GM21723 (cell line): ENCODE measurements around the gene FDPS.
"Not testable (repeated sequence)": the region's sequence is repeated elsewhere in the genome, so short reads cannot be mapped to it uniquely, and the experiment has no call there.

Source experiments
- ATAC-seq: cut with Tn5 transposase; IDR thresholded peaks from one replicate; pipeline ENCODE4 v1.9.1; 2021; ENCODE audit warnings: mild to moderate bottlenecking, moderate library complexity; ENCODE audit not compliant: unreplicated experiment

FDPS gene

DNA sequence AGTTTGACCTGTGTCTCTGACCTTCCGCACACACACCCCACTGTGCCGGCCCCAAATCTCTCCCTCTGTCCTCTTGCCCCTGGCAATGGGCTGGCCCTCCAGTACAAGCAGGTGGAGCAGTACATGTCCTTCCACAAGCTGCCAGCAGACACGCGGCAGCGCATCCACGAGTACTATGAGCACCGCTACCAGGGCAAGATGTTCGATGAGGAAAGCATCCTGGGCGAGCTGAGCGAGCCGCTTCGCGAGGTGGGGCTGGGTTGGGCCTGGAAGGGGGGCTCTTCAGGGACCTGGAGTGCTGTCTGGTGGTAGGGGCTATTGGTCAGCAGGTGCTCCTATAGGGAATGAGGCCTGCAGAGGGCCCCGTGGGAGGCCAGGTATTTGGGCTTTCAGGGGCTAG lies 23.6 kb upstream of the FDPS start:
- no peak for ATAC-seq

DNA sequence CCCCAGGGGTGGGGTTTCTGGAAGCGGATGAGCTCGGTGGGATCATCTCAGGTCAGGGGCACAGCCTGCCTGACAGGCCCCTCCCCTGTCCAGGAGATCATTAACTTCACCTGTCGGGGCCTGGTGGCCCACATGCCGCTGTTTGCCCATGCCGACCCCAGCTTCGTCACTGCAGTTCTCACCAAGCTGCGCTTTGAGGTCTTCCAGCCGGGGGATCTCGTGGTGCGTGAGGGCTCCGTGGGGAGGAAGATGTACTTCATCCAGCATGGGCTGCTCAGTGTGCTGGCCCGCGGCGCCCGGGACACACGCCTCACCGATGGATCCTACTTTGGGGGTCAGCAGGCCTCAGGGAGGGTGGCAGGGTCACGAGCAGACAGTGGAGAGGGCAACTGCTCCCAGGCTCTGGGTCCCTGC lies 23.0 kb upstream of the FDPS start:
- no peak for ATAC-seq

DNA sequence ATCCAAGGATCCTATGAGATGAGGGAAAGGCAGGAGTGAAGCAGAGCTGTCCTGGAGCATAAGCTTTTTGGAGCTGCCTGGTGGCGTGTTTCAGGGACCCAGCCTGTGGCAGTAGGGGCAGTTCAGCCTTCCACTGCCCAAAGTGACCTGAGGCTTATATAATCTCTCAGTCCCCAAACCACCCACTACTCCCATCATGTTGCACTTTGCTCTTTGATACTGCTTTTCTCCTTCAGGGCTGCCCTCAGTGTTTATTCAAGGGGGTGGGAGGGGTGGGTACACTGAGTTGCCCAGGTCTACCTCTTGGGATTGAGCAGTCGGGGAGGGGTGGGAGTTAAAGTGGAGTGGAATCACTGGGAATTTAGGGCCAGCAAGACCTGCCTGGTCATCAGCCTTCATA lies 22.1 kb upstream of the FDPS start:
- ATAC-seq, result no peak

DNA sequence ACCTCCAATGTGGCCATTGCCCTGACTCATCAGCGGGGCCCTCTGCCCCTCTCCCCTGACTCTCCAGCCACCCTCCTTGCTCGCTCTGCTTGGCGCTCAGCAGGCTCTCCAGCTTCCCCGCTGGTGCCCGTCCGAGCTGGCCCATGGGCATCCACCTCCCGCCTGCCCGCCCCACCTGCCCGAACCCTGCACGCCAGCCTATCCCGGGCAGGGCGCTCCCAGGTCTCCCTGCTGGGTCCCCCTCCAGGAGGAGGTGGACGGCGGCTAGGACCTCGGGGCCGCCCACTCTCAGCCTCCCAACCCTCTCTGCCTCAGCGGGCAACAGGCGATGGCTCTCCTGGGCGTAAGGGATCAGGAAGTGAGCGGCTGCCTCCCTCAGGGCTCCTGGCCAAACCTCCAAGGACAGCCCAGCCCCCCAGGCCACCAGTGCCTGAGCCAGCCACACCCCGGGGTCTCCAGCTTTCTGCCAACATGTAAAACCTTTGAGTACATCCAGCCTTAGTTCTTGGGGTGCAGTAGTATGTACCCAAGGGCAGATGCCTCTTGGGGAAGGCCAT lies 20.6 kb upstream of the FDPS start:
- ATAC-seq, result no peak

DNA sequence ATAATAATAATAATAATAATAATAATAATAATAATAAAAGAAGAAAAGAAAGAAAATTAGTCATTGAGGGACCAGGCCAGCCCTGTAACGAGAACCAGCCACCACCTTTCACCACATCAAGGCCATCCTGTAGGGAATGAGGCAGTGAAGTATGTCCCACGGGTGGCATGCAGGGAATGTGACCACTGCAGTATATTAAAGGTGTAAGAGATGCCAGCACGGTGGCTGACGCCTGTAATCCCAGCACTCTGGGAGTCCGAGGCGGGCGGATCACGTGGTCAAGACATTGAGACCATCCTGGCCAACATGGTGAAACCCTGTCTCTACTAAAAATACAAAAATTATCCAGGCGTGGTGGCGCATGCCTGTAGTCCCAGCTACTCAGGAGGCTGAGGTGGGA lies 17.7 kb upstream of the FDPS start:
- ATAC-seq, result not testable (repeated sequence)

DNA sequence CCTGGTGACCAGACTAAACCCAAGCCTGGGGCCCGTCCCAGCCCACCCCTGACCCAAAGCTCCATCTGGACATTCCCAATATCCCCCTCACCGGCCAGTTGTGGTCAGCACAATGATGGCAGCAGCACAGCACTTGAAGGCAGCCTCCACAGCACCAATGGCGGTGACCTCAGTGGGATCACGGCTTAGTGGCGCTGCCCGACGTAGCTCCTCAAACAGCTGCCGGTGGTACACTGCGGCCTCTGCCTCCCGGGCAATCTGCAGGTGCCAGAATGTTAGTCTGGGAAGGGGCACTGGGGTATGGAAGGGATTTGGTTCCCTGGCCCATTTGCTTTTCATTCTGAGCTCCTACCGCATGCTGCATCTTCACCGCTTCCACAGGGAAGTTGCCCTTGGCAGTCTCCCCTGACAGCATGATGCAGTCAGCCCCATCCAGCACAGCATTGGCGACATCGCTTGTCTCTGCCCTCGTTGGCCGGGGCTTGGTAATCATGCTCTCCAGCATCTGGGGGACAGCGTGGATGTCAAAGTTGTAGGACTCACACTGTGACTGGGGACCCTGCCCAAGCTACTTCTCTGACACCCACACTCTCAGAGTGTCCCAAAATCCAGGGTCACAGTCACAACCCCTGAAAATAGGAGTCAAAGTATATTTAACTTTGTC lies 15.4 kb upstream of the FDPS start:
- ATAC-seq, result no peak

DNA sequence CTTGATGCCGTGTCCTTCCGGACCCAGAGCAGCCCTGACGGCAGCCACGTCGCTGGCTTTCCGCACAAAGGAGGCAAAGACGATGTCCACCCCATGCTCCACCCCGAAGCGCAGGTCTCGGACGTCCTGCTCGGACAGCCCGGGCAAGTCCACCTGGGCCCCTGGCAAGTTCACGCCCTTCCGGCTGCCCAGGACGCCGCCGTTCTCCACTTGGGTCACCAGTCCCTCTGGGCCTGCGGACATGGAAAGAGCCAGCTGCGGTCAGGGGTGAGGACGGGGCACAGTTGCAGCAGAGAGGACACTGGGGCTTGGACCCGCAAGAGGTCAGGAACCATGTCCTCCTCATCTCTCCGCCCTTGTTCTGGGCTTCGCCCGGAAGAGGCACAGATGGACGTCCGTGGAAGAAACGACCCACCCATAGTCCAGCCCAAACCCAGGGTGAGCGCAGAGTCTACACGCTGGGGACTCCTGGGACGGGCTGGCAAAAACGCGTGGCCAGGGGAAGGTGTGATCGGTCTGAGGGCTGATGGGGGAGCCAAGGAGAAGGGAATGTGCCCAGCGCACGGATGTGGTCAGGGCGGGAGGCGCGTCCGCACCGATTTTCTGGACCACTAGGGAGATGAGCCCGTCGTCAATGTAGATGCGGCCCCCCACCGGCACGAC lies 14.0 kb upstream of the FDPS start:
- ATAC-seq, result no peak

DNA sequence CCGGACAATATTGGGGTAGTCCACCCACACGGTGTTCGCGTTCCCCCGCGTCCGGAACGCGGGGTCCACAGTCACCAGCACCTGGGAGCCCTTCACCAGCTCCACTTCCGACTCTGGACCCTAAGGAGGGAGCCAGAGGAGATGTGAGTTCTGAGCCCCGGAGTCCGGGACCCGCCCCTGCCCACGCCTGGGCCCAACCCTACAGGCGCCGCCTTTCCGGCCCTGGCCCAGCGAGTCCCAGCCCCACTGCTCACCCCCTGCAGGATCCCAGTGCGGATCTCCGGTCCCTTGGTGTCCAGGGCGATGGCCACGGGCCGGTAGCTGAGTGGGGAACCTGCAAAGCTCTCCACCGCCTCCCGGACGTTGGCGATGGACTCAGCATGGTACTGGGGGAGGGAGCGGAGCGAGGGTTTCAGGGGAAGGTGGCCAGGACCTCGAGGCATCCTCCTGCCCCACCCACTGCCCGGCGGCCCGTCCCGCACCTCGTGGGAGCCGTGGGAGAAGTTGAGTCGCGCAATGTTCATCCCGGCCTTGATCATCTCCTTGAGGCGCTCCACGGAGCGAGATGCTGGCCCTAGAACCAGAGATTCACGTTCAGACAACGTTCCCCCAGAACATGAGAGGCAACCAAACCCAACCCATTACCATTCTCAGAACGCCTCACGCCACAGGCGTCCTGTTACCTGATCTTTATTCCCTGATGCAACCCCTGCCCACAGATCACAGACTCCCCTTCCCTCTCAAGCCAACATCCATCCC lies 13.3 kb upstream of the FDPS start:
- ATAC-seq, result no peak

DNA sequence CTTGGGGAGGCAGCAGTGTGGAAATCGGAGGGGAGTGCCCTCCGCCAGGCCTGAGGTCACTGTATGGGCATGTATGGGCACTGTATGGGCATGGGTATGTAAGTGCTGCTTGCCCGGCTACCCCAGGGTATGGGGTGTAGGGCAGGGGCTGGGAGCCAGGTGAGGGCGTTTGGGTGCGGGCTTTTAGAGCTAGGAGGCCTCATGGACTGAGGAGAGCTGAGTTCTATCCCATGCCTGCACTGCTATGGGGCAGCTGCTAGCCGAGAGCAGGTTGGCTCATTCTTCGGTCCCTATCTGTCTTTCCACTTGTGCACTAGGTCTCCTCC lies 12.8 kb upstream of the FDPS start:
- no peak for ATAC-seq

DNA sequence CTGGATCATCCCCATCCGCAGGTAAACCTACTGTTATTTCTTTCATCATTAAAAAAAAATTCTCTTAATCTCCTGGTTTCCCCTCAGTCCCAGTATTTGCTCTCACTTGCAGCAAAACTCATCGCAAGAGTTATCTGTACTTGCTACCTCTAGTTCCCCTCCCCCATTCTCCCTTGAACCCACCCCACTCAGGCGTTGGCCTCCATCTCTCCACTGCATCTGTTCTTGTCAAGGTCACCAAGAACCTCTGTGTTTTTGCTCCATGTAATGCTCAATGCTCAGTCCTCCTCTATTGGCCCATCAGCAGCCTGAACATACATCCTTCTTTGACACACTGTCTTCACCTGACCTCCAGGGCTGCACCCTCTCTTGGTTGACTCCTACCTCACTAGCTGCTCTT lies 12.0 kb upstream of the FDPS start:
- ATAC-seq, result no peak

DNA sequence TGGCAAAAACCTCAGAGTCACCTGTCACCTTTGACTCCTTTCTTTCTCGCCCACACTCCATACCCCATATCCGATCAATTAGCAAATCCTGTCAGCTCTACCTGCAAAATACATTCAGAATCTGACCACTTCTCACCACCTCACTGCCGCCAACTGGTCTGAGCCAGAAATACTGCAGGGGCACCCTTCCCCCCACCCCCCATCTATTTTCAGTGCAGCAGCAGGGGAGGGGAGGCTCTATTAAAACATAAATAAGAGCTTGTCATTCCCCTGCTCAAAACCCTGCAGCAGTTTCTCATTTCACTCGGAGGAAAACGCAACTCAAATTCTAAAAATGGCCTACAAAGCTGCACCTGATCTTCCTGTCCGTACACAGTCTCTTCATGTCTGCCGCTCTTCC lies 11.3 kb upstream of the FDPS start:
- no peak for ATAC-seq

DNA sequence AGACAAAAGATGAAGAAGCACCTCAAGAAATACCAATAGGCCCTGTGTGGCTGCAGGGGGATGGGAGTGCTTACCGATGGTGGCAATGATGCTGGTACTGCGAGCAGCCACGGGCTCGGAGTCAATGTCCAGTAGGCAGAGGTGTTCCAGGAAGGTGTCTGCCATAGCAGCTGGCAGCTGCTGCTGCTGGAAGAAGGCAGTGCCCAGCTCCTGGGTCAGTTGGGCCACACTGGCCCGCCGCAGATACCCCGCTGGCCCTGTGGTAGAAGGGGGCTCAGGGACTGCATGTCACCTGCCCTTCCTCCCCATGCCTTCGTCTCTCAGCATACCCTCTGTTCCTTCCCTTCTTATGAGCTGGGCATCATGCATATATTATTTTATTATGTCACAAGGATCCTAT lies 8.6 kb upstream of the FDPS start:
- no peak for ATAC-seq

DNA sequence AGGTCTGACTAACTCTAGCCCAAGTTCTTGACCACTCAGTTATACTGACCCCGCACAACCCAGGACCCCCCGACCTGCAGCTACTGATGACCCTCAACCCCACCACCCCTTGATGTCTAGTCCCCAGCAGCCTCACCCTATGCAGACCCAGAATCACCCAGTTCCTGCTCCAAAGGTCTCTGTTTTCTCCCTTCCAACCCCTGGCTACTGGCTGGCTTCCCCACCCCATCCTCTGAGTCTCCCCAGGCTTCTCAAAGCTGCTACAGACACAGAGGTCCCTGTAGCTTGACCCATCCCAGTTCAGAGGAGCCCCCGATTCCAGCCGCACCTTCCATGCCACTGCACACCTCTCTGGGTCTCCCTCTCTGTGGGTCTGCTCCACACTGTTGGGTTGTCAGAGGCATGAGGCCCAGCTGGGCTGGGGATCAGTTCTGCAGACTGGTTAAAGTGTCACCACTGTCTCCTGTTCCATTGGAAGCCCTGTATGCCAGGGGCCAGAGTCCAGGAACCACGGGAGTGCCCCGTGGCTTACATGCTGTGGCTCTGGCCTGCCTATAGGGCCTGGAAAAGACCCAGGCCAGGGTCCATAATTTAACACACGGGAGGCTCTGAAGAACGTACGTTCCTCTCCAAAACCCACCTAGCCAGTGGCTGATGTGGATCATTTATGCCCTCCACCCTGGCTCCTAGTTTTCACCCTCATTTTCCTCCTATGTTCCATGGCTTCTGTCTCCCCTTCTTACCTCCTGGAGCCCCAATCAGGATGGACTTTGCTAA lies 7.9 kb upstream of the FDPS start:
- no peak for ATAC-seq

DNA sequence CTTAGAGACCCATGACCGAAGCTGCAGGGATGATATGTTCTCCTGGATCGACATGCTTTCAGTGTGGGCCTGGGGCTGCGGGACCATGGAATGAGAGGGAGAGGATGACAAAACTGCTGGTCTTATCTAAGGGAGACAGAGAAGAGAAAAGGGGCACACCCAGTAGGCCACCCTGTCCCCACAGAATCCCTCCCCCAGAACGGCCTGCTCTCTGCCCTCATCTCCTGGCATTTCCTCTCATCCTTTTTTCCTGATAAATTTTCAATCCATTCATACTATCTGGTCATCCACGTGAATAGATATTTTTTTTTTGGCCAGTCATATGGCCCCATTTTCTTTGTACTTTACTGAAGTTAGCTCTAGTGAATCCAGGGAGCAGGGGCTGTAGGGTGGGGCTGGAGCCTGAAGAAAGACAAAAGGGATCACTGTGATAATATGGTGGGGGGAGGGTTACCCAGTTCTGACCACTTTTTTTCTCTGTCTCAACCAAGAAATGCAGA lies 7.3 kb upstream of the FDPS start, which contains the start of gene PKLR:
PKLR (minus strand) TSS at position 97 of the 500 bp plus-strand sequence; CDS start at position 54, 43 bp downstream.
- no peak for ATAC-seq

DNA sequence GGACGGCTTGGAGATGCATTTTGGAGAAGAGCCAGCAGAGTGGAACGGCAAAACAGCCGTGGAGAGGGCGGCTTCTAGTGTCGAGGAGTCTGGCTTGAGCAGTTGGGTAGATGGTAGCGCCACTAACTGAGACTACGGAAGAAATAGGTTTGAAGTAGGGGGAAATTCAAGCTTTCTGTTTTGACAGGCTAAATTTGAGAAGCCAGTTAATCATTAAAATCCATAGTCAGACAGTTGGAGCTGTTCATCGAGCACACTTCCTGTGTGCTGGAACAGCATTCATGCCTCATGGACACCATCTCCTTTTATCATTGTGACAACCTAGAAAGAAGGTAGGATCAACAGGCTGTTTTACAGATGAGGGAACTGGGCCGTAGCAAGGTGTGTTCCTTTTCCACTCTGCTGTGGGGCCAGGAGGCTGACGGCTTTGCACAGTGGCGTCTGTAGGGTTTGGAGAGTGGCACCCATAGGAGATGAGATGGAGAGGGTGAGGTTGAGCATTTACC lies 4.1 kb upstream of the FDPS start:
- no peak for ATAC-seq

DNA sequence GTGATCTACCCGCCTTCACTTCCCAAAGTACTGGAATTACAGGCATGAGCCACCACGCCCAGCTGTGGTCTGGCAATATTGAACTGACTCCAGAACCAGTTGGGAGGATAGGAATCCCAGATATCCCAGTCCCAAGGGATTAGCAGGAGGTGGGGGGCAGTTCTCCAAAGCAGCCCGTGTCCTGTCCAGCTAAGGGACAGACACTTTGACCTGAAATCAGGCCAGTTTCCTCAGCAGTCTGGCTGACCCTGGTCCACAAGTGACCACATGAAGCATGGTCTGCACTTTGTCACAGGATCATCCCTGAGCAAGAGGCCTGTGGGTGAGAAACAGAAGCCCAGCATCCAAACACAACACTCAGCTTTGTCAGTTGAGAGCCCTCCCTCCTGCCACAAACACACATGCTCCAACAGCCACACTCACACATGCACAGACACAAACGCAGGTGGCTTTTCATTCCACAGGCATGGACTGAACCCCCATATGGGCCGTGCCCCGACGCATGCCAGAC lies 2.7 kb upstream of the FDPS start:
- ATAC-seq, result no peak

DNA sequence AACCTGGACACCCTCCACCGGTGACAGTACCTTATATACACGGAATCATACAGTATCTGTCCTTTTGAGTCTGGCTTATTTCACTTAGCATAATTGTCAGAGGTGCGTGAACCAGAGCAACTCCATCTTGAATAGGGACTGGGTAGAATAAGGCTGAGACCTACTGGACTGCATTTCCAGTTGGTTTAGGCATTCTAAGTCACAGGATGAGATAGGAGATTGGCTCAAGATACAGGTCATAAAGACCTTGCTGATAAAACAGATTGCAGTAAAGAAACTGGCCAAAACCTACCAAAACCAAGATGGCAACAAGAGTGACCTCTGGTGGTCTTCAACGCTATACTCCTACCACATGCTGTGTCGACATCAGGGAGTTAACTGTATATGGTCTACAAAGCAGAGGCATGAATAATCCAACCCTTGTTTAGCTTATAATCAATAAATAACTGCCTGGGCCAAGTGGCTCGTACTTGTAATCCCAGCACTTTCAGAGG lies 1.4 kb upstream of the FDPS start:
- no peak for ATAC-seq

DNA sequence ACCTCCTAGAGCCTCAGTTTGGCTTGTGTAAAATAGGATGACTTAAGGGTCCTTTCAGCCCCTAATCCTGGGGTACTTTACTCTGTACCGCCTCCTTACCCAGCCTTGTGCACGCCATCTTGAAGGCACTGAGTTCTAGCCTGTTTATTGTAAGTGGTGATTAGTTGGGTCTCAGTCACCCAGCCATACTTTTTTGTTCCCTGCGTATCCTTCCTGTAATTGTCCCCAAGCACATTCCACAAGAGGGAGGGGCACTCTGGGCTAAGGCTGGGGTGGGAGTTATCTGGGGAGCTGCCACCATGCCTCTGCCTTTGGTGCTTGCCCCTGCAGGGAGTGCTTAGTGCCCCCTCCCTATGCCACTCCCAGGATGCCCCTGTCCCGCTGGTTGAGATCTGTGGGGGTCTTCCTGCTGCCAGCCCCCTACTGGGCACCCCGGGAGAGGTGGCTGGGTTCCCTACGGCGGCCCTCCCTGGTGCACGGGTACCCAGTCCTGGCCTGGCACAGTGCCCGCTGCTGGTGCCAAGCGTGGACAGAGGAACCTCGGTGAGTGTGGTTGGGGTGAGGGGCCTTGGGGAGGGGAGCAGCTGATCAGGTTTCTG lies 856 bp downstream of the FDPS start:
- no peak for ATAC-seq

DNA sequence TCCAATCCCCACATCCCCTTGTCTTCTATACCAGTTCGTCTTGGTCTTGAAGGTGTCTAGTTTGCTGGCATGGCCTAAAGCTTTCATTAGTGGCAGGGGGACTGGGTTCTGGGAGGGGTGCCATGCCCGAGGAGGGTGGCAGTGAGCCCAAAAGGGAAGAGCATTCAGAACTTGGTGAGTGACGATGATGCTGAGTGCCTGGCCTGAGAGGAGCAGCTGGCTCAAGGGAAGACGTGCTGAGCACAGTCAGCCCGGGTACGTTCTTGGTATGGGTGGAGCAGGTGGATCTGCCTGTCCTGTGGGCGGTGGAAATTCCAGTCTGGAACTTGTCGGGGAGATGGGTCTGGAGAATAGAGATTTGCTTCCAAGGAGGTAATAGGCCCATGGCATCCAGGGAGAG lies 4.6 kb downstream of the FDPS start:
- no peak for ATAC-seq

DNA sequence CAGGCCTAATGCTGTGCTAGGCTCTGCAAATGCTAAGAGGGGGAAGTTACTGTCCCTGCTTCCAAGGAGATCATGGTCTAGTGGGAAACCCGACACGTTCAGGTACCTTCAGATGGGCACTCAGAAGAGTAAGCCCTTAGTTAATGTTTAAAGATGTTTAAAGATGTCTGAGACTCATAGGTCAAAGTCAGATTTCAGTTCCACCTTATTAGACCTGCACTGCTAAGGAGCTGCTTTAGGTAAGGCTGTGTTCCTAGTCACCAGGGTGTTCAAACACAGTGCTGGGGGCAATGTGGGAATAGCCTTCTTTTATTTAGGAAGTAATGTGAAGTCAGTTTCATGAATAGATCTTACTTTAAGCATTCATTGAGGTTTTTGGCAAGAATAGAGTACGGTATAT lies 8.3 kb downstream of the FDPS start:
- ATAC-seq, result no peak
